ENCODE data around the gene CTDSPL.

CTDSPL gene

GRCh38 chr3:37941608-37942508, 80.2 kb downstream of the CTDSPL start:
- FAIRE-seq: no peak
- no peak for DNase-seq (ENCODE audit: low spot score)

GRCh38 chr3:37942646-37943045, 81.0 kb downstream of the CTDSPL start:
- FAIRE-seq: no peak
- no peak for DNase-seq (ENCODE audit: low spot score)

- DNase-seq (ENCODE audit: low spot score) (no peak), FAIRE-seq (no peak)
Observed at GRCh38 chr3:37943126-37943525, 81.4 kb downstream of the CTDSPL start.

GRCh38 chr3:37943631-37944314, 82.1 kb downstream of the CTDSPL start:
- no peak for FAIRE-seq
- DNase-seq (ENCODE audit: low spot score): no peak

- FAIRE-seq: no peak
- DNase-seq (ENCODE audit: low spot score): no peak
Observed at GRCh38 chr3:37944391-37944842, 82.7 kb downstream of the CTDSPL start.

- no peak for FAIRE-seq
Observed at GRCh38 chr3:37945156-37945806, 83.6 kb downstream of the CTDSPL start.

GRCh38 chr3:37945807-37946530, 84.3 kb downstream of the CTDSPL start:
- FAIRE-seq (peak; percentile 62), DNase-seq (ENCODE audit: low spot score) (peak; percentile 47)

More at GRCh38 chr3:37945156-37945806, 83.6 kb downstream of the CTDSPL start:
- DNase-seq (ENCODE audit: low spot score): no peak

GRCh38 chr3:37946531-37946889, 84.8 kb downstream of the CTDSPL start:
- no peak for DNase-seq (ENCODE audit: low spot score)
- no peak for FAIRE-seq

GRCh38 chr3:37949866-37950265, 88.2 kb downstream of the CTDSPL start:
- no peak for FAIRE-seq
- DNase-seq (ENCODE audit: low spot score): no peak

- FAIRE-seq (no peak), DNase-seq (ENCODE audit: low spot score) (peak; percentile 12)
Observed at GRCh38 chr3:37952564-37952963, 90.9 kb downstream of the CTDSPL start.

GRCh38 chr3:37953226-37953625, 91.5 kb downstream of the CTDSPL start:
- DNase-seq (ENCODE audit: low spot score): no peak
- FAIRE-seq: no peak

GRCh38 chr3:37953707-37954394, 92.2 kb downstream of the CTDSPL start:
- FAIRE-seq (no peak), DNase-seq (ENCODE audit: low spot score) (no peak)

GRCh38 chr3:37954881-37955280, 93.2 kb downstream of the CTDSPL start:
- FAIRE-seq: no peak
- DNase-seq (ENCODE audit: low spot score): no peak

GRCh38 chr3:37955918-37956707, 94.4 kb downstream of the CTDSPL start:
- FAIRE-seq (no peak), DNase-seq (ENCODE audit: low spot score) (no peak)

- FAIRE-seq (no peak), DNase-seq (ENCODE audit: low spot score) (no peak)
Observed at GRCh38 chr3:37956723-37957538, 95.3 kb downstream of the CTDSPL start.

GRCh38 chr3:37957539-37957936, 95.9 kb downstream of the CTDSPL start:
- FAIRE-seq: no peak
- no peak for DNase-seq (ENCODE audit: low spot score)

- FAIRE-seq (no peak), DNase-seq (ENCODE audit: low spot score) (no peak)
Observed at GRCh38 chr3:37961622-37962431, 100.1 kb downstream of the CTDSPL start.

- FAIRE-seq: no peak
- no peak for DNase-seq (ENCODE audit: low spot score)
Observed at GRCh38 chr3:37963016-37963415, 101.3 kb downstream of the CTDSPL start.
